ENCODE measurements around the gene FOXP1. TPM values are rescaled to one million over a fixed set of nuclear protein-coding genes. Genes with fewer than 3 reads are reported as not detected.

FOXP1 gene
- total RNA-seq, 2 experiments from 2014 or later: 493 to 508 TPM

DNA sequence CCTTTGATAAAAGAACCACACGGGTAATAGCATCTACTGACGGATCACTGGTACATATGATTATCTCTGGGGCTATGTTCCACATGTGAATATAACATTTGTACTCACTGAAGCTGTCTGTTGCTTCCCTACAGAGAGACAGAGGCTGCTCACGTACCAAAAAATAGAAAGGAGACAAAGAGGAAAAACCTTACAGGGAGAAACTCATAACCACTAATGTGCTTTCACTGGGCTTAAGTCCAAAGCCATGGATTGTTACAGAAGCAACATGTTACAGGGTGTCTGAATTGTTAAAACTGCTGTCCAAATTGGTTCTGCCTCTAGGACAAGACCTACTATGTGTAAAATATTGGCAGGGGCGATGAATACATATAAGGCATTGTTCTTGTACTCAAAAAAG lies 311.9 kb downstream of the FOXP1 start:
- H3K4me1 ChIP-seq (ENCODE audit: insufficient read depth, low read length): no peaks in the 10 kb centered on the region
- no peaks in the 10 kb centered on the region for H3K27me3 ChIP-seq (ENCODE audit: control insufficient read depth in 1 of 2, insufficient read depth in 2 of 2, low read length in 2 of 2)
- Mint-ChIP-seq H3K36me3 (ENCODE audit: low read depth) (peaks cover 56% of the 10 kb centered on the region), H3K9me3 (no peaks in the 10 kb centered on the region), H3K4me1 (ENCODE audit: low read depth) (peaks cover 95% of the 10 kb centered on the region), H3K4me3 (no peak overlapping the region), H3K27me3 (no peaks in the 10 kb centered on the region), H3K27ac (peak overlapping the region; percentile 76)
- no peak for DNase-seq
- H3K9me3 ChIP-seq (ENCODE audit: control insufficient read depth in 1 of 2, insufficient read depth in 1 of 2, low read length in 2 of 2): no peaks in the 10 kb centered on the region
- no peak overlapping the region for H3K4me3 ChIP-seq (ENCODE audit: low read length)
- intact Hi-C loops (cut with DNase I, micrococcal nuclease): no loop called here
- H3K36me3 ChIP-seq (ENCODE audit: insufficient read depth, low read length): peaks cover 8% of the 10 kb centered on the region
- CTCF ChIA-PET: no interaction called here
- no peak overlapping the region for H3K27ac ChIP-seq (ENCODE audit: low read depth in 1 of 2, low read length in 2 of 2)
- TF ChIP-seq, protein P1, sequence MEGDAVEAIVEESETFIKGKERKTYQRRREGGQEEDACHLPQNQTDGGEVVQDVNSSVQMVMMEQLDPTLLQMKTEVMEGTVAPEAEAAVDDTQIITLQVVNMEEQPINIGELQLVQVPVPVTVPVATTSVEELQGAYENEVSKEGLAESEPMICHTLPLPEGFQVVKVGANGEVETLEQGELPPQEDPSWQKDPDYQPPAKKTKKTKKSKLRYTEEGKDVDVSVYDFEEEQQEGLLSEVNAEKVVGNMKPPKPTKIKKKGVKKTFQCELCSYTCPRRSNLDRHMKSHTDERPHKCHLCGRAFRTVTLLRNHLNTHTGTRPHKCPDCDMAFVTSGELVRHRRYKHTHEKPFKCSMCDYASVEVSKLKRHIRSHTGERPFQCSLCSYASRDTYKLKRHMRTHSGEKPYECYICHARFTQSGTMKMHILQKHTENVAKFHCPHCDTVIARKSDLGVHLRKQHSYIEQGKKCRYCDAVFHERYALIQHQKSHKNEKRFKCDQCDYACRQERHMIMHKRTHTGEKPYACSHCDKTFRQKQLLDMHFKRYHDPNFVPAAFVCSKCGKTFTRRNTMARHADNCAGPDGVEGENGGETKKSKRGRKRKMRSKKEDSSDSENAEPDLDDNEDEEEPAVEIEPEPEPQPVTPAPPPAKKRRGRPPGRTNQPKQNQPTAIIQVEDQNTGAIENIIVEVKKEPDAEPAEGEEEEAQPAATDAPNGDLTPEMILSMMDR (IDR thresholded peaks at IDR 0.05): no peak
- POLR2A ChIA-PET: no interaction called here
- ATAC-seq (ENCODE audit: poor library complexity): no peak

DNA sequence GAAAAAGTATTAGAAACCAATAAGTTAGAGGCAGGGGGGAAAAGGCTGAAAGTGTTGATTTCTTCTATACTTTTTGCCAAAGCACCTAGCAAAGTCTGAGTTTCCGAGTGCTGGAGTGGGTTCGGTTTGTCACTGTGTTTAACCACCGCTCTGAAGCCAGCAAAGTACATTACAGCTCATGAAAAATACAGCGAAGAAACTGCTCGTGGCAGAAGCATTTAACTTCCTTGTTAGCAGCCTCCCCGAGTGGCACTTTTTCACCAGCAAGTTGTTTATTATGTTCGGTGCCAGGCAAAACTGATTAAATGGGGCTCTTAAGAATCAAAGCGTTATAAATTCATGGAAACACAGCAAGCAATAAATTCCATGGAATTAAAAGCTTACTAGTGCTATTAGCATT lies 313.6 kb downstream of the FOXP1 start:
- Histone ChIP-seq H3K36me3 (ENCODE audit: insufficient read depth, low read length) (peaks cover 4% of the 10 kb centered on the region), H3K27me3 (ENCODE audit: control insufficient read depth in 1 of 2, insufficient read depth in 2 of 2, low read length in 2 of 2) (no peaks in the 10 kb centered on the region), H3K4me3 (ENCODE audit: low read length) (no peak overlapping the region), H3K9me3 (ENCODE audit: control insufficient read depth in 1 of 2, insufficient read depth in 1 of 2, low read length in 2 of 2) (no peaks in the 10 kb centered on the region), H3K4me1 (ENCODE audit: insufficient read depth, low read length) (peaks cover 9% of the 10 kb centered on the region), H3K27ac (ENCODE audit: low read depth in 1 of 2, low read length in 2 of 2) (no peak overlapping the region)
- CTCF ChIA-PET: no interaction called here
- POLR2A ChIA-PET: interaction anchor here (0.7 to 1.4 kb wide), 3 partner anchors 9 to 28 kb away, joined by 3 to 5 read pairs (median 3); no protein-coding TSS in a partner anchor
- Mint-ChIP-seq H3K9me3 (no peaks in the 10 kb centered on the region), H3K27ac (peak overlapping the region; percentile 76), H3K27me3 (no peaks in the 10 kb centered on the region), H3K4me1 (ENCODE audit: low read depth) (peaks cover 91% of the 10 kb centered on the region), H3K36me3 (ENCODE audit: low read depth) (peaks cover 58% of the 10 kb centered on the region), H3K4me3 (peak overlapping the region; percentile 32)
- intact Hi-C loops (cut with DNase I, micrococcal nuclease): no loop called here
- ATAC-seq (ENCODE audit: poor library complexity) (peak; percentile 82), DNase-seq (peak in 5 of 14 experiments; percentile 8 to 46 (median 31))
- TF ChIP-seq, protein P1 (IDR thresholded peaks at IDR 0.05): no peak

DNA sequence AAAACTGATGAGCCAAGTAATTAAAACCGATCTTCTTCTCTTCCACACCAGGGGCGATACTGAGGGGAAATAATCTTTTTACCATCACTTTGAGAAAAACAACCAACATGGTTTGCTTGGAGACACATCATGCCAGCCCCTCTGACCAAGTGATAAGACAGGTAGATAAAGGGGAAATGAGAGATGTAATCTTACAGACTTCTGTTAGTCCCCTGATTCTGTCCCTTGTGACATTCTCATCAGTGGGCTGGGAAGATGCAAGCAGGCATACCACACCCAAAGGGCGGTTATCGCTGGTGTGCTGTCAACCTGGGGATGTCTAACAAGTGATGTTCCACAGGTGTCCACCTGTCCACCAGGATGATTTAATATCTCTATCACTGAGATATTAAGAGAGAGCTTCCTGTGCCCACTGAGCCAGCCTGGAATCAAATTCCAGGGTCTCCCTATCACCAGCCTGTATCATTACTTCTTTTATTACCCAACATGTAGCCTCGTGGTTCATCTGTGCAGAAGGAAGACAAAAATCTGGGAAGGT lies 315.0 kb downstream of the FOXP1 start:
- Mint-ChIP-seq H3K36me3 (ENCODE audit: low read depth) (peaks cover 60% of the 10 kb centered on the region), H3K9me3 (no peaks in the 10 kb centered on the region), H3K27ac (peak overlapping the region; percentile 76), H3K4me3 (no peak overlapping the region), H3K27me3 (no peaks in the 10 kb centered on the region), H3K4me1 (ENCODE audit: low read depth) (peaks cover 88% of the 10 kb centered on the region)
- peaks cover 9% of the 10 kb centered on the region for H3K4me1 ChIP-seq (ENCODE audit: insufficient read depth, low read length)
- POLR2A ChIA-PET: interaction anchor here (0.6 to 1.0 kb wide), 2 partner anchors 98 to 134 kb away, joined by 3 read pairs; no protein-coding TSS in a partner anchor
- no peaks in the 10 kb centered on the region for H3K27me3 ChIP-seq (ENCODE audit: control insufficient read depth in 1 of 2, insufficient read depth in 2 of 2, low read length in 2 of 2)
- no peak overlapping the region for H3K4me3 ChIP-seq (ENCODE audit: low read length)
- H3K9me3 ChIP-seq (ENCODE audit: control insufficient read depth in 1 of 2, insufficient read depth in 1 of 2, low read length in 2 of 2): no peaks in the 10 kb centered on the region
- no peak for ATAC-seq (ENCODE audit: poor library complexity)
- TF ChIP-seq, protein P1 (IDR thresholded peaks at IDR 0.05): no peak
- CTCF ChIA-PET: interaction anchor here (0.8 kb wide), 1 partner anchor 10 kb away, joined by 3 read pairs; no protein-coding TSS in a partner anchor
- no peak overlapping the region for H3K27ac ChIP-seq (ENCODE audit: low read depth in 1 of 2, low read length in 2 of 2)
- H3K36me3 ChIP-seq (ENCODE audit: insufficient read depth, low read length): peaks cover 4% of the 10 kb centered on the region
- intact Hi-C loops (cut with DNase I, micrococcal nuclease): no loop called here
- no peak for DNase-seq
